GM23338 (cell line): Measurements from ENCODE around the gene TDRD1. TPM values are rescaled to one million over a fixed set of nuclear protein-coding genes. Genes with fewer than 3 reads are reported as not detected.

ENCODE experiments used
- ATAC-seq: fragments of 200-7000 bp; cut with Tn5 transposase; 3 replicates; pipeline ENCODE4 v1.9.1; 2020
- DNase-seq: peaks from one replicate; pipeline ENCODE4 v3.0.0-alpha.2; 2015; ENCODE audit warnings: low spot score
- H2AFZ ChIP-seq: fragments of 200-600 bp; sonication (generic); 2 replicates; pipeline ENCODE4 v1.8.0; 2016; ENCODE audit warnings: antibody characterized with exemption, mild to moderate bottlenecking, moderate library complexity
- H3F3A ChIP-seq: fragments of 200-600 bp; sonication (generic); replicated peaks from 2 replicates; pipeline ENCODE4 v1.8.0; 2017; ENCODE audit warnings: antibody characterized with exemption, mixed run types, low read depth
- H3K27ac ChIP-seq: fragments of 200-600 bp; sonication (generic); 2 replicates; pipeline ENCODE4 v1.6.1; 2016; ENCODE audit warnings: low read depth
- H3K27me3 ChIP-seq: fragments of 200-600 bp; sonication (generic); 2 replicates; pipeline ENCODE4 v1.8.0; 2016; ENCODE audit warnings: mild to moderate bottlenecking, mixed run types, moderate library complexity; ENCODE audit not compliant: insufficient read depth
- H3K36me3 ChIP-seq: fragments of 200-600 bp; sonication (generic); 2 replicates; pipeline ENCODE4 v1.8.0; 2016; ENCODE audit warnings: mild to moderate bottlenecking; ENCODE audit not compliant: insufficient read depth
- H3K4me1 ChIP-seq: fragments of 200-600 bp; sonication (generic); 2 replicates; pipeline ENCODE4 v1.8.0; 2016; ENCODE audit warnings: mild to moderate bottlenecking, moderate library complexity; ENCODE audit not compliant: insufficient read depth
- H3K4me2 ChIP-seq: fragments of 200-600 bp; sonication (generic); 2 replicates; pipeline ENCODE4 v1.7.1; 2017; ENCODE audit warnings: mixed run types
- H3K4me3 ChIP-seq: fragments of 200-600 bp; sonication (generic); 2 replicates; pipeline ENCODE4 v1.6.1; 2016; ENCODE audit warnings: mixed run types
- H3K79me2 ChIP-seq: fragments of 200-600 bp; sonication (generic); replicated peaks from 2 replicates; pipeline ENCODE4 v1.8.0; 2017; ENCODE audit warnings: mild to moderate bottlenecking; ENCODE audit not compliant: insufficient read depth
- H3K9me2 ChIP-seq: fragments of 200-600 bp; sonication (generic); 2 replicates; pipeline ENCODE4 v1.8.0; 2017; ENCODE audit not compliant: insufficient read depth
- H4K20me1 ChIP-seq: fragments of 200-600 bp; sonication (generic); replicated peaks from 2 replicates; pipeline ENCODE4 v1.8.0; 2017; ENCODE audit warnings: mild to moderate bottlenecking; ENCODE audit not compliant: insufficient read depth
- H3K27ac Mint-ChIP-seq: 2 replicates; pipeline ENCODE4 v1.8.0; 2020; ENCODE audit warnings: inconsistent platforms, mild to moderate bottlenecking, moderate library complexity, mixed read lengths
- H3K27me3 Mint-ChIP-seq: 3 replicates; pipeline ENCODE4 v1.8.0; 2022; ENCODE audit warnings: low read depth, mild to moderate bottlenecking, moderate library complexity, mixed read lengths, inconsistent platforms; ENCODE audit not compliant: insufficient read depth, poor library complexity
- H3K36me3 Mint-ChIP-seq: 3 replicates; pipeline ENCODE4 v1.8.0; 2021; ENCODE audit warnings: low read depth, mild to moderate bottlenecking, inconsistent platforms, moderate library complexity, mixed read lengths
- H3K4me1 Mint-ChIP-seq: 3 replicates; pipeline ENCODE4 v1.8.0; 2020; ENCODE audit warnings: mild to moderate bottlenecking, inconsistent platforms, mixed read lengths
- H3K4me3 Mint-ChIP-seq: 3 replicates; pipeline ENCODE4 v1.8.0; 2021; ENCODE audit warnings: moderate library complexity, mild to moderate bottlenecking, inconsistent platforms, mixed read lengths
- H3K9me3 Mint-ChIP-seq: 3 replicates; pipeline ENCODE4 v1.8.0; 2020; ENCODE audit warnings: moderate library complexity, mild to moderate bottlenecking, inconsistent platforms, mixed read lengths
- EZH2phosphoT487 ChIP-seq: fragments of 200-600 bp; sonication (generic); IDR thresholded peaks from one replicate; pipeline ENCODE4 v1.8.1; 2018; ENCODE audit warnings: antibody characterized with exemption; ENCODE audit not compliant: unreplicated experiment
- JUNB ChIP-seq: IDR thresholded peaks from one replicate; pipeline ENCODE4 v1.6.1; 2016; ENCODE audit warnings: antibody characterized with exemption; ENCODE audit not compliant: unreplicated experiment
- REST ChIP-seq: IDR thresholded peaks from one replicate; pipeline ENCODE4 v1.6.1; 2018; ENCODE audit warnings: antibody characterized with exemption; ENCODE audit not compliant: unreplicated experiment
- ZNF114 ChIP-seq: fragments of 250-450 bp; sonication (Bioruptor Pico); IDR thresholded peaks from 2 replicates; pipeline ENCODE4 v1.5.0; 2020; ENCODE audit warnings: mild to moderate bottlenecking, moderate library complexity
- ZNF331 ChIP-seq: fragments of 250-450 bp; sonication (Bioruptor Pico); IDR thresholded peaks from 2 replicates; pipeline ENCODE4 v1.5.0; 2020; ENCODE audit warnings: low read depth, mild to moderate bottlenecking, moderate library complexity
- polyA plus RNA-seq: library from polyadenylated mRNA; unstranded; fragments of >200 nt; fragmentation: Nextera tagmentation; extraction: Ambion mirVana; gene quantifications from 2 replicates; pipeline ENCODE4 v1.2.1, GENCODE V29; 2016
- total RNA-seq: library from RNA; depleted of rRNA; stranded (reverse); fragments of >200 nt; shearing (Covaris generic); gene quantifications from 2 replicates; pipeline ENCODE4 v1.2.3, GENCODE V29; 2014
- TF ChIP-seq, protein P1 (sequence below): fragments of 250-450 bp; sonication (Bioruptor Pico); IDR thresholded peaks from 2 replicates; pipeline ENCODE4 v1.5.0; 2020; ENCODE audit warnings: mild to moderate bottlenecking, moderate library complexity

The TDRD1 gene
- total and polyA plus RNA-seq, 2 experiments from 2014 or later, result 0.52 to 1.5 TPM

- Mint-ChIP-seq H3K27me3 (peaks cover 2% of the 10 kb centered on the region), H3K4me3 (no peak overlapping the region), H3K27ac (no peak overlapping the region), H3K4me1 (peaks cover 3% of the 10 kb centered on the region), H3K9me3 (no peaks in the 10 kb centered on the region), H3K36me3 (peaks cover 4% of the 10 kb centered on the region; the same call in 2 of the 3 replicates)
- H3K79me2 ChIP-seq, result no peaks in the 10 kb centered on the region
- H3K27ac ChIP-seq, result no peak overlapping the region
- no peaks in the 10 kb centered on the region for H4K20me1 ChIP-seq
- H2AFZ ChIP-seq, result no peak overlapping the region
- DNase-seq (no peak), ATAC-seq (no peak)
- no peaks in the 10 kb centered on the region for H3K36me3 ChIP-seq
- no peak overlapping the region for H3K4me3 ChIP-seq
- H3K27me3 ChIP-seq, result no peaks in the 10 kb centered on the region
- TF ChIP-seq ZNF331 (CRISPR knock-in tag) (no peak), JUNB (no peak), ZNF114 (no peak), EZH2phosphoT487 (no peak), REST (no peak)
- TF ChIP-seq, protein P1, sequence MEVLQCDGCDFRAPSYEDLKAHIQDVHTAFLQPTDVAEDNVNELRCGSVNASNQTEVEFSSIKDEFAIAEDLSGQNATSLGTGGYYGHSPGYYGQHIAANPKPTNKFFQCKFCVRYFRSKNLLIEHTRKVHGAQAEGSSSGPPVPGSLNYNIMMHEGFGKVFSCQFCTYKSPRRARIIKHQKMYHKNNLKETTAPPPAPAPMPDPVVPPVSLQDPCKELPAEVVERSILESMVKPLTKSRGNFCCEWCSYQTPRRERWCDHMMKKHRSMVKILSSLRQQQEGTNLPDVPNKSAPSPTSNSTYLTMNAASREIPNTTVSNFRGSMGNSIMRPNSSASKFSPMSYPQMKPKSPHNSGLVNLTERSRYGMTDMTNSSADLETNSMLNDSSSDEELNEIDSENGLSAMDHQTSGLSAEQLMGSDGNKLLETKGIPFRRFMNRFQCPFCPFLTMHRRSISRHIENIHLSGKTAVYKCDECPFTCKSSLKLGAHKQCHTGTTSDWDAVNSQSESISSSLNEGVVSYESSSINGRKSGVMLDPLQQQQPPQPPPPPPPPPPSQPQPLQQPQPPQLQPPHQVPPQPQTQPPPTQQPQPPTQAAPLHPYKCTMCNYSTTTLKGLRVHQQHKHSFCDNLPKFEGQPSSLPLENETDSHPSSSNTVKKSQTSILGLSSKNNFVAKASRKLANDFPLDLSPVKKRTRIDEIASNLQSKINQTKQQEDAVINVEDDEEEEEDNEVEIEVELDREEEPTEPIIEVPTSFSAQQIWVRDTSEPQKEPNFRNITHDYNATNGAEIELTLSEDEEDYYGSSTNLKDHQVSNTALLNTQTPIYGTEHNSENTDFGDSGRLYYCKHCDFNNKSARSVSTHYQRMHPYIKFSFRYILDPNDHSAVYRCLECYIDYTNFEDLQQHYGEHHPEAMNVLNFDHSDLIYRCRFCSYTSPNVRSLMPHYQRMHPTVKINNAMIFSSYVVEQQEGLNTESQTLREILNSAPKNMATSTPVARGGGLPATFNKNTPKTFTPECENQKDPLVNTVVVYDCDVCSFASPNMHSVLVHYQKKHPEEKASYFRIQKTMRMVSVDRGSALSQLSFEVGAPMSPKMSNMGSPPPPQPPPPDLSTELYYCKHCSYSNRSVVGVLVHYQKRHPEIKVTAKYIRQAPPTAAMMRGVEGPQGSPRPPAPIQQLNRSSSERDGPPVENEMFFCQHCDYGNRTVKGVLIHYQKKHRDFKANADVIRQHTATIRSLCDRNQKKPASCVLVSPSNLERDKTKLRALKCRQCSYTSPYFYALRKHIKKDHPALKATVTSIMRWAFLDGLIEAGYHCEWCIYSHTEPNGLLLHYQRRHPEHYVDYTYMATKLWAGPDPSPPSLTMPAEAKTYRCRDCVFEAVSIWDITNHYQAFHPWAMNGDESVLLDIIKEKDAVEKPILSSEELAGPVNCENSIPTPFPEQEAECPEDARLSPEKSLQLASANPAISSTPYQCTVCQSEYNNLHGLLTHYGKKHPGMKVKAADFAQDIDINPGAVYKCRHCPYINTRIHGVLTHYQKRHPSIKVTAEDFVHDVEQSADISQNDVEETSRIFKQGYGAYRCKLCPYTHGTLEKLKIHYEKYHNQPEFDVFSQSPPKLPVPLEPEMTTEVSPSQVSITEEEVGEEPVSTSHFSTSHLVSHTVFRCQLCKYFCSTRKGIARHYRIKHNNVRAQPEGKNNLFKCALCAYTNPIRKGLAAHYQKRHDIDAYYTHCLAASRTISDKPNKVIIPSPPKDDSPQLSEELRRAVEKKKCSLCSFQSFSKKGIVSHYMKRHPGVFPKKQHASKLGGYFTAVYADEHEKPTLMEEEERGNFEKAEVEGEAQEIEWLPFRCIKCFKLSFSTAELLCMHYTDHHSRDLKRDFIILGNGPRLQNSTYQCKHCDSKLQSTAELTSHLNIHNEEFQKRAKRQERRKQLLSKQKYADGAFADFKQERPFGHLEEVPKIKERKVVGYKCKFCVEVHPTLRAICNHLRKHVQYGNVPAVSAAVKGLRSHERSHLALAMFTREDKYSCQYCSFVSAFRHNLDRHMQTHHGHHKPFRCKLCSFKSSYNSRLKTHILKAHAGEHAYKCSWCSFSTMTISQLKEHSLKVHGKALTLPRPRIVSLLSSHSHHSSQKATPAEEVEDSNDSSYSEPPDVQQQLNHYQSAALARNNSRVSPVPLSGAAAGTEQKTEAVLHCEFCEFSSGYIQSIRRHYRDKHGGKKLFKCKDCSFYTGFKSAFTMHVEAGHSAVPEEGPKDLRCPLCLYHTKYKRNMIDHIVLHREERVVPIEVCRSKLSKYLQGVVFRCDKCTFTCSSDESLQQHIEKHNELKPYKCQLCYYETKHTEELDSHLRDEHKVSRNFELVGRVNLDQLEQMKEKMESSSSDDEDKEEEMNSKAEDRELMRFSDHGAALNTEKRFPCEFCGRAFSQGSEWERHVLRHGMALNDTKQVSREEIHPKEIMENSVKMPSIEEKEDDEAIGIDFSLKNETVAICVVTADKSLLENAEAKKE (CRISPR knock-in tag), result no peak
- peaks cover 6% of the 10 kb centered on the region; the same call in 1 of the 2 replicates for H3K4me1 ChIP-seq
- no peaks in the 10 kb centered on the region for H3F3A ChIP-seq
- H3K9me2 ChIP-seq, result no peaks in the 10 kb centered on the region
- H3K4me2 ChIP-seq, result no peak overlapping the region
Observed at GRCh38 chr10:114259824-114260223, 80.7 kb downstream of the TDRD1 start.
